Endothelial cell of umbilical vein (primary cell): ENCODE data around the gene DBET. TPM values are rescaled to one million over a fixed set of nuclear protein-coding genes. Genes with fewer than 3 reads are reported as not detected.
A peak's percentile ranks its signal among the peaks of the same experiment; 100 is the strongest.
"Not testable (repeated sequence)": the region's sequence is repeated elsewhere in the genome, so short reads cannot be mapped to it uniquely, and the experiment has no call there.

Source experiments
- Bru-seq: library from RNA; stranded (reverse); fragments of 400-500 nt; gene quantifications from one replicate; lab custom pipeline; 2021; lab: Mats Ljungman, UMichigan
- BruChase-seq, 2 experiments: library from RNA; stranded (reverse); fragments of 400-500 nt; gene quantifications; one replicate each; lab custom pipeline; 2021; lab: Mats Ljungman, UMichigan
- BruUV-seq: library from RNA; stranded (reverse); fragments of 400-500 nt; replicated peaks from 2 replicates; lab custom pipeline; 2021; lab: Mats Ljungman, UMichigan
- CTCF ChIA-PET: fragments of 300-600, 350-600 bp; sonication (Branson Sonifier 250); formaldehyde crosslinking; loops from one replicate; lab custom pipeline; 2021; ENCODE audit warnings: antibody characterized with exemption, inconsistent platforms; lab: Charles Lee
- POLR2A ChIA-PET: fragments of 300-600, 350-600 bp; sonication (Branson Sonifier 250); formaldehyde crosslinking; loops from one replicate; lab custom pipeline; 2021; ENCODE audit warnings: antibody characterized with exemption, inconsistent platforms; lab: Charles Lee
- DNase-seq: peaks from one replicate; pipeline ENCODE4 v3.0.0-alpha.2; 2011; ENCODE audit warnings: low read depth, low spot score
- FAIRE-seq: peaks from 2 replicates; lab custom pipeline; 2011; peaks lifted over from hg19 to GRCh38; lab: Jason Lieb, UNC
- H2AFZ ChIP-seq: 2 replicates; pipeline ENCODE4 v1.6.0; 2012; ENCODE audit warnings: low read depth, low read length, control low read depth, inconsistent platforms
- H3K27ac ChIP-seq: 2 replicates; pipeline ENCODE4 v1.5.1; 2011; ENCODE audit warnings: low read depth, mild to moderate bottlenecking, control low read depth, low read length, moderate library complexity; ENCODE audit not compliant: insufficient read depth
- H3K27me3 ChIP-seq, 2 experiments: 2 replicates each; pipeline versions ENCODE4 v1.6.0 to v1.6.1; 2011; ENCODE audit warnings: low read length in 2 of 2, mixed read lengths in 1 of 2; ENCODE audit not compliant: control insufficient read depth in 2 of 2, insufficient read depth in 2 of 2
- H3K36me3 ChIP-seq, 2 experiments: 2 replicates in 1 of 2; 3 replicates in 1 of 2; pipeline ENCODE4 v1.5.1; 2011; ENCODE audit warnings: low read length in 2 of 2, mild to moderate bottlenecking in 1 of 2, moderate library complexity in 1 of 2; ENCODE audit not compliant: control insufficient read depth in 2 of 2, insufficient read depth in 2 of 2; ENCODE audit errors: extremely low read depth in 1 of 2
- H3K4me1 ChIP-seq: 3 replicates; pipeline ENCODE4 v1.5.1; 2011; ENCODE audit warnings: mild to moderate bottlenecking, low read length; ENCODE audit not compliant: control insufficient read depth, insufficient read depth; ENCODE audit errors: extremely low read depth
- H3K4me2 ChIP-seq: 2 replicates; pipeline ENCODE4 v1.6.1; 2011; ENCODE audit warnings: low read length, control low read depth, mixed read lengths; ENCODE audit not compliant: insufficient read depth
- H3K4me3 ChIP-seq, 3 experiments: fragments of 200-600 bp in 1 of 3; sonication (generic), shearing (Covaris generic) in 1 of 3; replicated peaks in 1 of 3; 2 replicates each; pipeline ENCODE4 v1.5.1; 2011 to 2016; ENCODE audit warnings: control low read depth in 3 of 3, low read length in 3 of 3, mild to moderate bottlenecking in 2 of 3, inconsistent platforms in 1 of 3, low read depth in 1 of 3, moderate library complexity in 1 of 3; ENCODE audit not compliant: insufficient read depth in 1 of 3
- H3K79me2 ChIP-seq: 2 replicates; pipeline ENCODE4 v1.6.0; 2012; ENCODE audit warnings: low read length, inconsistent platforms; ENCODE audit not compliant: control insufficient read depth, insufficient read depth
- H3K9ac ChIP-seq: replicated peaks from 2 replicates; pipeline ENCODE3; 2011; ENCODE audit warnings: low read length, control low read depth; ENCODE audit not compliant: insufficient read depth; ENCODE audit errors: extremely low read depth
- H3K9me1 ChIP-seq: replicated peaks from 3 replicates; pipeline ENCODE4 v1.6.0; 2011; ENCODE audit warnings: mild to moderate bottlenecking, low read length; ENCODE audit not compliant: control insufficient read depth, insufficient read depth; ENCODE audit errors: extremely low read depth
- H3K9me3 ChIP-seq: replicated peaks from 2 replicates; pipeline ENCODE4 v1.5.1; 2012; ENCODE audit warnings: low read length, inconsistent platforms; ENCODE audit not compliant: control insufficient read depth, insufficient read depth
- H4K20me1 ChIP-seq: replicated peaks from 2 replicates; pipeline ENCODE3; 2011; ENCODE audit warnings: mild to moderate bottlenecking, low read length; ENCODE audit not compliant: control insufficient read depth, insufficient read depth; ENCODE audit errors: extremely low read depth
- CTCF ChIP-seq, 2 donors: IDR thresholded peaks; 1 replicate in 1 of 2; 2 replicates in 1 of 2; pipeline ENCODE4 v1.5.1; 2011; ENCODE audit warnings: low read length in 2 of 2, mild to moderate bottlenecking in 2 of 2, moderate library complexity in 2 of 2, control low read depth in 1 of 2, inconsistent platforms in 1 of 2, low read depth in 1 of 2; ENCODE audit not compliant: insufficient read depth in 1 of 2; ENCODE audit errors: extremely low read depth in 1 of 2
- EZH2 ChIP-seq: IDR thresholded peaks from 2 replicates; pipeline ENCODE4 v1.6.1; 2012; ENCODE audit warnings: borderline replicate concordance, low read depth, mild to moderate bottlenecking, moderate library complexity, low read length, inconsistent platforms; ENCODE audit not compliant: severe bottlenecking
- FOS ChIP-seq: IDR thresholded peaks from 2 replicates; pipeline ENCODE4 v1.6.1; 2011; ENCODE audit warnings: mild to moderate bottlenecking, low read length, moderate library complexity, borderline replicate concordance; ENCODE audit not compliant: insufficient read depth
- GATA2 ChIP-seq: IDR thresholded peaks from 2 replicates; pipeline ENCODE4 v1.7.0; 2011; ENCODE audit warnings: low read depth, mild to moderate bottlenecking, moderate library complexity, mixed read lengths, low read length; ENCODE audit not compliant: insufficient read length, insufficient read depth
- JUN ChIP-seq: IDR thresholded peaks from 2 replicates; pipeline ENCODE4 v1.6.1; 2011; ENCODE audit warnings: borderline replicate concordance, low read depth; ENCODE audit not compliant: insufficient read length, insufficient read depth
- MAX ChIP-seq: IDR thresholded peaks from 2 replicates; pipeline ENCODE4 v1.6.1; 2011; ENCODE audit not compliant: insufficient read depth, insufficient read length
- MYC ChIP-seq: IDR thresholded peaks from one replicate; pipeline ENCODE4 v1.6.1; 2011; ENCODE audit warnings: mild to moderate bottlenecking, low read depth, low read length
- POLR2A ChIP-seq: IDR thresholded peaks from 2 replicates; pipeline ENCODE4 v1.6.1; 2012; ENCODE audit warnings: low read depth, mild to moderate bottlenecking, control low read depth, low read length
- POLR2AphosphoS5 ChIP-seq: IDR thresholded peaks from 2 replicates; pipeline ENCODE4 v1.6.1; 2012; ENCODE audit warnings: low read depth, mild to moderate bottlenecking, control low read depth, low read length, moderate library complexity; ENCODE audit not compliant: insufficient read depth
- dilution Hi-C: fragments of 300-500 bp; cut with MboI; formaldehyde crosslinking; loops from one replicate; pipeline ENCODE4 v1.15.0; 2019; ENCODE audit warnings: low sequenced_read_pairs; ENCODE audit not compliant: extremely low pct_ligation_motif_present
- intact Hi-C: fragments of 100-400 bp; cut with micrococcal nuclease; formaldehyde crosslinking; loops from one replicate; pipeline ENCODE4 v1.10.0; 2022
- long read RNA-seq: library from polyadenylated mRNA; stranded (forward); transcript quantifications from one replicate; pipeline ENCODE4 v2.0.0, GENCODE V29; 2021
- polyA minus RNA-seq, 3 experiments: library from RNA; depleted of rRNA, polyadenylated mRNA; stranded (reverse); fragments of >200 nt; gene quantifications; 1 replicate in 1 of 3; 2 replicates in 2 of 3; pipeline ENCODE4 v1.2.3, GENCODE V29; 2011
- polyA plus RNA-seq, 4 experiments: library from polyadenylated mRNA; depleted of rRNA in 3 of 4; stranded (reverse) in 3 of 4; unstranded in 1 of 4; fragments of >200 nt; gene quantifications; 2 replicates each; pipeline versions ENCODE4 v1.2.1 to v1.2.3, GENCODE V29; 2011 to 2012; ENCODE audit warnings: missing spikeins in 1 of 4
- total RNA-seq: library from RNA; stranded (reverse); gene quantifications from 2 replicates; pipeline ENCODE4 v1.2.3, GENCODE V29; 2021

DBET gene
- total RNA-seq, result not detected in 2 replicates
- polyA plus RNA-seq, result not detected in 2 replicates
- not detected in 2 replicates for polyA plus RNA-seq (2011; cell fraction: cytosol; rRNA removed)
- not detected in 2 replicates for polyA plus RNA-seq (2011; cell fraction: nucleus; rRNA removed)
- not detected in 2 replicates for polyA plus RNA-seq (2012)
- not detected in 2 replicates for polyA minus RNA-seq
- not detected for polyA minus RNA-seq (2011; cell fraction: cytosol; rRNA and poly(A)+ RNA removed)
- polyA minus RNA-seq (2011; cell fraction: nucleus; rRNA and poly(A)+ RNA removed), result not detected in 2 replicates
- Bru-seq, nascent RNA, result not detected
- BruChase-seq, experiment 1, labeled RNA remaining after a 6-hour chase, result not detected
- BruChase-seq, experiment 2, labeled RNA remaining after a 2-hour chase, result not detected
- long read RNA-seq, result 0 reads

- H3K79me2 ChIP-seq, intact Hi-C loops, dilution Hi-C loops, H3K27ac ChIP-seq, POLR2A ChIA-PET, BruUV-seq, H3K4me1 ChIP-seq, H2AFZ ChIP-seq, H3K4me2 ChIP-seq, H3K4me3 ChIP-seq, CTCF ChIA-PET, H3K9ac ChIP-seq, H3K27me3 ChIP-seq, H3K36me3 ChIP-seq, H3K9me3 ChIP-seq, H4K20me1 ChIP-seq, H3K9me1 ChIP-seq, DNase-seq: not testable (repeated sequence)
- FAIRE-seq, result peak; percentile 59
These were observed at the start of gene DBET for GRCh38 chr4:190064342-190064741. Gene DBET, plus strand, starts transcription at chr4:190064502.

- no peaks in the 10 kb centered on the region for H3K4me1 ChIP-seq
- dilution Hi-C loops, result no loop called here
- POLR2A ChIA-PET, result no interaction called here
- intact Hi-C loops, result no loop called here
- H3K36me3 ChIP-seq, result no peaks in the 10 kb centered on the region
- no peaks in the 10 kb centered on the region for H3K9me3 ChIP-seq
- no peak for TF ChIP-seq EZH2
- no peak for TF ChIP-seq POLR2A
- no peak for TF ChIP-seq MYC
- TF ChIP-seq CTCF (IDR thresholded peaks at IDR 0.05; ENCODE audit: extremely low read depth in 1 of 2, insufficient read depth in 1 of 2, low read depth in 1 of 2, low read length in 2 of 2), result no peak
- TF ChIP-seq FOS, result no peak
- TF ChIP-seq GATA2, result no peak
- TF ChIP-seq JUN, result no peak
- TF ChIP-seq POLR2AphosphoS5, result no peak
- TF ChIP-seq MAX, result no peak
- no peaks in the 10 kb centered on the region for H3K79me2 ChIP-seq
- no peak overlapping the region for H3K4me2 ChIP-seq
- peaks cover 16 to 56% of the 10 kb centered on the region in 2 experiments for H3K27me3 ChIP-seq
- no peak overlapping the region for H3K27ac ChIP-seq
- no peak overlapping the region for H2AFZ ChIP-seq
- DNase-seq, result no peak
- CTCF ChIA-PET, result no interaction called here
- H3K9me1 ChIP-seq, result no peaks in the 10 kb centered on the region
- H4K20me1 ChIP-seq, result no peaks in the 10 kb centered on the region
- H3K4me3 ChIP-seq, result no peak overlapping the region
- BruUV-seq, result no TSS peak
- H3K9ac ChIP-seq, result no peak overlapping the region
- no peak for FAIRE-seq
These were observed 49.3 kb upstream of the DBET start for GRCh38 chr4:190014771-190015537.
